ENCODE data around the gene GNG3. TPM values are rescaled to one million over a fixed set of nuclear protein-coding genes. Genes with fewer than 3 reads are reported as not detected.

The GNG3 gene
- total and polyA plus RNA-seq, 2 of the 8 experiments (the other 6 are each of a cell fraction or from before 2014, with no cell fraction given), result 4.9 to 12.1 TPM

GRCh38 chr11:62677714-62678113, 29.8 kb upstream of the GNG3 start (continued):
- TF ChIP-seq TEAD4 (IDR thresholded peaks at IDR 0.05; ENCODE audit: low read depth, low read length) (no peak), JUN (IDR thresholded peaks at IDR 0.05; ENCODE audit: low read depth, low read length) (no peak), HDAC2 (IDR thresholded peaks at IDR 0.05; ENCODE audit: borderline replicate concordance in 1 of 2, low read depth in 2 of 2, low read length in 2 of 2) (no peak), JUND (IDR thresholded peaks at IDR 0.05; ENCODE audit: low read length) (no peak), BRCA1 (IDR thresholded peaks at IDR 0.05; ENCODE audit: low read depth, low read length) (no peak), ZNF274 (IDR thresholded peaks at IDR 0.05; ENCODE audit: borderline replicate concordance, extremely low read depth, low read length) (no peak), RFX5 (IDR thresholded peaks at IDR 0.05; ENCODE audit: borderline replicate concordance, low read depth, low read length) (no peak)
